Subcutaneous adipose tissue (tissue), 4 donors: ENCODE results near the gene ANGPT4. TPM values are rescaled to one million over a fixed set of nuclear protein-coding genes. Genes with fewer than 3 reads are reported as not detected.

Source experiments
- total RNA-seq, 4 donors: library from RNA; depleted of rRNA; stranded (reverse); fragments of >200 nt; gene quantifications; one replicate each; pipeline ENCODE4 v1.1.0, GENCODE V29; 2016
- TF ChIP-seq, protein P1 (sequence below): fragments of 450-650 bp; IDR thresholded peaks from one replicate; pipeline ENCODE4 v1.5.1; 2016; ENCODE audit warnings: low read depth, mild to moderate bottlenecking, control low read depth, antibody characterized with exemption, moderate library complexity

ANGPT4 gene
- total RNA-seq, 4 donors from 2014 or later: 2.3 to 106 (median 8.7) TPM

DNA sequence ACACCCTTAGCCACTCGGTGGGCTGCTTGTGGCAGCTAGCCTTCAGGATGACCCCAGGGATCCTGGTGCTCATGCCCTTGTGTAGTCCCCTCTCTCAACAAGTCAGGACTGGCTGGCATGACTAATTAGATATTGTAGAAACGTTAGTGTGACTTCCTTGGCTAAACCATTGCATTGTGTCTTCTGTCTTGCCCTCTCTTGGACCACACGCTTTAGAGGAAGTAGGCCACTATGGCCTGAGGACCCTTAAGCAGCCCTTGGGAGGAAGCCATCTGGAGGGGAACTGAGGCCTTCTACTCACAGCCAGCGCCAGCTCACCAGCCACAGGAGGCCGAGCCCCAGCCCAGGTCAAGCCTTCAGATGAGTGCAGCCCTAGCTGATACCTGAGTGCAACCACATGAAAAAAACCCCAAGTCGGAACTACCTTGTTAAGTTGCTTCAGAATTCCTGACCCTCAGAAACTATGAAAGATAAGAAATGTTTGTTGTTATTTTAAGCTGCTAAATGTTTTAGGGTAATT is 10.1 kb downstream of the ANGPT4 start:
- TF ChIP-seq, protein P1, sequence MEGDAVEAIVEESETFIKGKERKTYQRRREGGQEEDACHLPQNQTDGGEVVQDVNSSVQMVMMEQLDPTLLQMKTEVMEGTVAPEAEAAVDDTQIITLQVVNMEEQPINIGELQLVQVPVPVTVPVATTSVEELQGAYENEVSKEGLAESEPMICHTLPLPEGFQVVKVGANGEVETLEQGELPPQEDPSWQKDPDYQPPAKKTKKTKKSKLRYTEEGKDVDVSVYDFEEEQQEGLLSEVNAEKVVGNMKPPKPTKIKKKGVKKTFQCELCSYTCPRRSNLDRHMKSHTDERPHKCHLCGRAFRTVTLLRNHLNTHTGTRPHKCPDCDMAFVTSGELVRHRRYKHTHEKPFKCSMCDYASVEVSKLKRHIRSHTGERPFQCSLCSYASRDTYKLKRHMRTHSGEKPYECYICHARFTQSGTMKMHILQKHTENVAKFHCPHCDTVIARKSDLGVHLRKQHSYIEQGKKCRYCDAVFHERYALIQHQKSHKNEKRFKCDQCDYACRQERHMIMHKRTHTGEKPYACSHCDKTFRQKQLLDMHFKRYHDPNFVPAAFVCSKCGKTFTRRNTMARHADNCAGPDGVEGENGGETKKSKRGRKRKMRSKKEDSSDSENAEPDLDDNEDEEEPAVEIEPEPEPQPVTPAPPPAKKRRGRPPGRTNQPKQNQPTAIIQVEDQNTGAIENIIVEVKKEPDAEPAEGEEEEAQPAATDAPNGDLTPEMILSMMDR: no peak

DNA sequence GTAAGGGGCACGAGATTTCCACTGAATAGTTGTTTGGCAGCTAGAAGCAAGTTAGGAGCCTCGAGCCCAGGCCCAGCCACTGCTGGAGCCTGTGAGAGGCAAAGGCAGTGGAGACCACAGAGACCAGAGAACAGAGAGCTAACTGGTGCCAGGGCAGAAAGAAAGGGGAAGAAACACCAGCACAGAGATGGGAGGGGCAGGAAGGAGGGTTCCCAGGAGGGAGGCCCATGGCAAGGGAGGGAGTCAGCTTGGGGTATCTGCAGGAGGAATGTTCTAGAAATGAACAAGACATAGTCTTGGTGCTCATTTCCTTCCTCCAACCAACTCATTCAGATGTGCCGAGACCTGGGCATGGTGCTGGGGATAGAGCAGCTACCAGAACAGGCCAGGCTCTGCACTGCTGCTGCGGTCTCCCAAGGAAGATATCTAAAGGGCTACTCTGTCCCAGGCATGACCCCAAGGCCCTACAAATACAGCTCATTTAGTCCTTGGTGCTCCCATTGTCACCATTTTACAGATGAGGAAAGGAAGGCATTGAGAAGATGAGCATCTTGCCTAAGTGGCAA is 10.7 kb downstream of the ANGPT4 start:
- TF ChIP-seq, protein P1: no peak

DNA sequence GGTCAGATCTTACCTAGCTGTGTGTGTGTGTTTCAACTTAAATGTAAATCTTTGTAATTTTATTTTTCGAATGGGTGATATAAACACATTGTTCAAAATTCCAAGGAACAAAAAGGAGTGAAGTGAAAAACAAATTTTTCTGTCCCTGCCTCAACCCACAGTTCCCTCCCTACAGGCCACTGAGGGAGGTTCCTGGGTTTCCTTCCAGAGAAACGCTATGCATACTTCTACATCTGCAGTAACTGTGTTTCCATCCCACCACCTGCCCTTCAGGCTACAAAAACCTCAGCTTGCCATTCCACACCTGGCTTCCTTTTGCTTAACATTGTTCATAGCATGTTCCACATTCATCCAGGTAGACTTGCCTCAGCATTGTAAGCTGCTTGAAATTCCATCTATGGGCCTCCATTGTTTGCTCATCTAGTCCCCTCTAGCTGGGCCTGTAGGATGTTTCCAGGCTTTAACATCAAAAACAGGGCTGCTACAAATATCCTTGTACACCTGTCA is 12.0 kb downstream of the ANGPT4 start:
- TF ChIP-seq, protein P1: no peak

DNA sequence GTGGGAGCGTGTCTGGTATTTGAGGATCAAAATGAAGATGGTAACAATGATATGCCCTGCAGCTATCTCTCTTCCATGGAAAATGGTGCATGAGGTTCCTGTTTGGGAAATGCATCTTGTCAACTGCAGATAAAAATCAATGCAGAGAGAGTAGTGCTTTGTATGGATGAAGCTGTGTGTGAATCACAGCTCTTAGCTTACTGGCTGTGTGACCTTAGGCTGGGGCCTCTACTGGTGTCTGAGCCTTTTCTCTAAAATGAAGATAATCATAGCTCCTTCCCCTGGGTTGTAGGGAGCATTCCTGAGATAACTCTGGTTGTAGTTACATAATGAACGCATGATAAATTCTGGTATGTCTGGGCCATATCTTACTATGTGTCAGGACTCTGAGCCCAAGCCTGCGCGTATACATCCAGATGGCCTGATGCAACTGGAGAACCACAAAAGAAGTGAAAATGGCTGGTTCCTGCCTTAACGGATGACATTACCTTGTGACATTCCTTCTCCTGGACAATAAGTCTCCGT is 19.6 kb downstream of the ANGPT4 start:
- TF ChIP-seq, protein P1: no peak

DNA sequence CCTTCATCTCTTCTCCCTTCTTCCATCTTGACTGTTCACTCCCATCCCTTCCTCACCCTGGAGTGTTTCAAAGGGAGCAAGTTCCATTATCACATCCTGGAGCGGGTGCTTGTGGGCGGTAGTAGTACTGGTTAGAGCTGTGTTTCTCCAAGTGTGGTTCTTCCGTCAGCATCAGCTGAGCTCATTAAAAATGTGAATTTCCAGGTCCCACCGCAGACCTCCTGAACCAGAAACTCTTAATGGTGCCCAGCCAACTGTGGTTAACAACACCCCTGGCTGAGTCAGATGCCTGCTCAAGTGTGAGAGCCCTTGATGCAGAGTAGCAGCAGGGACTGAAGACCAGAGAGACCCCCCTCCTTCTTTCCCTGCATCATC is 24.4 kb downstream of the ANGPT4 start:
- TF ChIP-seq, protein P1: no peak

DNA sequence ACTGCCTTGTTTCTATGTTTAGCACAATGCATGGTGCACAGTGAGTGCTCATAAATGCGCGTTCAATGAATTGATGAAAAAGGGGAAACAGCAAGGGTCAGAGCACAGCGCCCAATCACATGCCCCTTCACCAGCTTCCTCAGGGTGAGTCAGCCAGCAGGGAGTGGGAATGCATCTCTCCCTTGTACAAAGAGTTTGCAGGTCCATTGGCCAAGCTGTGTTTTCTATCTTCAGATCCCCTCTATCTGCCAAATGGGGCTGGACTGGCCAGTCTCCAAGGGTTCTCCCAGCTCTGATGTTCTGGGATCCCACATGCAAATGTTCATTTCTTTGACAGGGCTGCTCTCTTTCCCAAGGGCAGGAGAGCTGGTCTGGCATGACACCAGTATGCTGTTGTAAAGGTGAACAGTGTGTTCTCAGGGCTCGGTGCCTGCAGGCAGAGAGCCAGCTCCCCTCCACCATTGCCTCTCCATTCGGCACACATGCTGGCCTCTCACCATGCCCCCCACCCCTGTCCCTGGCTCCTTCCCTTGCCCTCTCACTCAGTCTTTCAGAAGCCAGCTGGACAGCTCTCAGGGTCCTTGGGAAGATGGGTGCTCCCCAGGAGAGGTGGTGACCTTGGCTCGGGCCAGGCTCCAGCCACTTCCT is 25.0 kb downstream of the ANGPT4 start:
- TF ChIP-seq, protein P1: no peak

DNA sequence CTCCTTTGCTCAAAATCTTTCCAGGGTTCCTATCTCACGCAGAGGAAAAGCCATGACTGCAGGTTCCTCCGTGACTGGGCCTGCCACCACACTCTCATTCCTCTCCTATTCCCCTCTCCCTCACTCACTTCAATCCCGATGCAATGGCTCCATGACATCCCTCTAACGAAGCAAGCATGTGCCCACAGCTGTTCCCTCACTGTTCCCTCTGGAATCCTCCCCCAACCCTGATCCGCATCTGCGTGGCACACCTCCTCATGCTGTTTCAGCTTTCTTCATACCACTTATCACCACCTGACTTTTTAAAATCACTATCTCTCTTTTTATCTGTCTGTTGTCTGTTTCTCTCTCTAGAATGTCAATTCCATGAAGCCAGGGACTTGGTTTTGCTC is 25.5 kb downstream of the ANGPT4 start:
- TF ChIP-seq, protein P1: no peak
